HEK293 (cell line): ENCODE measurements around the gene UTP4.
A peak's percentile ranks its signal among the peaks of the same experiment; 100 is the strongest.

ENCODE experiments used
- GLI4 ChIP-seq: fragments of 450-650 bp; formaldehyde crosslinking; IDR thresholded peaks from 2 replicates; pipeline ENCODE4 v1.5.1; 2016; ENCODE audit warnings: missing biosample characterization, missing genetic modification characterization
- GLIS2 ChIP-seq: fragments of 450-650 bp; formaldehyde crosslinking; IDR thresholded peaks from 2 replicates; pipeline ENCODE4 v1.5.1; 2016; ENCODE audit warnings: missing biosample characterization, missing genetic modification characterization
- PRDM1 ChIP-seq: fragments of 450-650 bp; formaldehyde crosslinking; IDR thresholded peaks from 2 replicates; pipeline ENCODE4; 2016; ENCODE audit warnings: missing biosample characterization, missing genetic modification characterization
- SETDB1 ChIP-seq: IDR thresholded peaks from one replicate; pipeline ENCODE4 v1.6.1; 2017; ENCODE audit warnings: mild to moderate bottlenecking, low read length, moderate library complexity, mixed read lengths; ENCODE audit not compliant: insufficient read length
- ZIC2 ChIP-seq: fragments of 450-650 bp; formaldehyde crosslinking; IDR thresholded peaks from 2 replicates; pipeline ENCODE4 v1.5.1; 2016; ENCODE audit warnings: missing biosample characterization, missing genetic modification characterization
- ZNF10 ChIP-seq: fragments of 450-650 bp; formaldehyde crosslinking; IDR thresholded peaks from 2 replicates; pipeline ENCODE4 v1.5.1; 2017; ENCODE audit warnings: missing biosample characterization, missing genetic modification characterization
- ZNF132 ChIP-seq: fragments of 450-650 bp; formaldehyde crosslinking; IDR thresholded peaks from 2 replicates; pipeline ENCODE4 v1.5.1; 2017; ENCODE audit warnings: missing biosample characterization, missing genetic modification characterization, borderline replicate concordance
- ZNF138 ChIP-seq: fragments of 450-650 bp; formaldehyde crosslinking; IDR thresholded peaks from 2 replicates; pipeline ENCODE4 v1.5.1; 2016; ENCODE audit warnings: missing biosample characterization, missing genetic modification characterization, borderline replicate concordance
- ZNF140 ChIP-seq: fragments of 450-650 bp; formaldehyde crosslinking; IDR thresholded peaks from 2 replicates; pipeline ENCODE4 v1.5.1; 2016; ENCODE audit warnings: missing biosample characterization, missing genetic modification characterization
- ZNF174 ChIP-seq: fragments of 450-650 bp; formaldehyde crosslinking; IDR thresholded peaks from 2 replicates; pipeline ENCODE4 v1.5.0; 2017; ENCODE audit warnings: missing biosample characterization, mild to moderate bottlenecking, missing genetic modification characterization
- ZNF202 ChIP-seq: fragments of 450-650 bp; formaldehyde crosslinking; IDR thresholded peaks from 2 replicates; pipeline ENCODE4 v1.5.1; 2016; ENCODE audit warnings: missing biosample characterization, missing genetic modification characterization, borderline replicate concordance
- ZNF324 ChIP-seq: fragments of 450-650 bp; formaldehyde crosslinking; IDR thresholded peaks from 2 replicates; pipeline ENCODE4 v1.5.1; 2016; ENCODE audit warnings: missing biosample characterization, missing genetic modification characterization
- ZNF37A ChIP-seq: fragments of 450-650 bp; IDR thresholded peaks from 2 replicates; pipeline ENCODE4 v1.5.1; 2018; ENCODE audit warnings: missing biosample characterization, missing genetic modification characterization
- ZNF394 ChIP-seq: fragments of 450-650 bp; formaldehyde crosslinking; IDR thresholded peaks from 2 replicates; pipeline ENCODE4 v1.5.1; 2016; ENCODE audit warnings: missing biosample characterization, missing genetic modification characterization, mild to moderate bottlenecking, moderate library complexity, borderline replicate concordance
- ZNF416 ChIP-seq: fragments of 450-650 bp; formaldehyde crosslinking; IDR thresholded peaks from 2 replicates; pipeline ENCODE4 v1.5.1; 2016; ENCODE audit warnings: missing biosample characterization, missing genetic modification characterization
- ZNF433 ChIP-seq: fragments of 450-650 bp; formaldehyde crosslinking; IDR thresholded peaks from 2 replicates; pipeline ENCODE4 v1.5.1; 2016; ENCODE audit warnings: missing biosample characterization, missing genetic modification characterization, low read depth
- ZNF530 ChIP-seq: fragments of 450-650 bp; formaldehyde crosslinking; IDR thresholded peaks from 2 replicates; pipeline ENCODE4 v1.5.1; 2016; ENCODE audit warnings: low read depth, missing biosample characterization, missing genetic modification characterization
- ZNF623 ChIP-seq: fragments of 450-650 bp; formaldehyde crosslinking; IDR thresholded peaks from 2 replicates; pipeline ENCODE4 v1.5.1; 2016; ENCODE audit warnings: missing biosample characterization, missing genetic modification characterization
- ZNF677 ChIP-seq: fragments of 450-650 bp; IDR thresholded peaks from 2 replicates; pipeline ENCODE4 v1.5.0; 2018; ENCODE audit warnings: missing biosample characterization, mild to moderate bottlenecking, missing genetic modification characterization, moderate library complexity
- ZSCAN23 ChIP-seq: fragments of 450-650 bp; formaldehyde crosslinking; IDR thresholded peaks from 2 replicates; pipeline ENCODE4 v1.5.1; 2016; ENCODE audit warnings: missing biosample characterization, missing genetic modification characterization
- TF ChIP-seq, protein P1 (sequence below): fragments of 450-650 bp; formaldehyde crosslinking; IDR thresholded peaks from 2 replicates; pipeline ENCODE4 v1.5.1; 2016; ENCODE audit warnings: missing biosample characterization, missing genetic modification characterization
- TF ChIP-seq, protein P2 (sequence below): fragments of 450-650 bp; formaldehyde crosslinking; IDR thresholded peaks from 2 replicates; pipeline ENCODE4 v1.5.1; 2016; ENCODE audit warnings: missing biosample characterization, missing genetic modification characterization
- TF ChIP-seq, protein P3 (sequence below): fragments of 450-650 bp; formaldehyde crosslinking; IDR thresholded peaks from 2 replicates; pipeline ENCODE4 v1.5.1; 2016; ENCODE audit warnings: missing biosample characterization, missing genetic modification characterization

UTP4 gene

DNA sequence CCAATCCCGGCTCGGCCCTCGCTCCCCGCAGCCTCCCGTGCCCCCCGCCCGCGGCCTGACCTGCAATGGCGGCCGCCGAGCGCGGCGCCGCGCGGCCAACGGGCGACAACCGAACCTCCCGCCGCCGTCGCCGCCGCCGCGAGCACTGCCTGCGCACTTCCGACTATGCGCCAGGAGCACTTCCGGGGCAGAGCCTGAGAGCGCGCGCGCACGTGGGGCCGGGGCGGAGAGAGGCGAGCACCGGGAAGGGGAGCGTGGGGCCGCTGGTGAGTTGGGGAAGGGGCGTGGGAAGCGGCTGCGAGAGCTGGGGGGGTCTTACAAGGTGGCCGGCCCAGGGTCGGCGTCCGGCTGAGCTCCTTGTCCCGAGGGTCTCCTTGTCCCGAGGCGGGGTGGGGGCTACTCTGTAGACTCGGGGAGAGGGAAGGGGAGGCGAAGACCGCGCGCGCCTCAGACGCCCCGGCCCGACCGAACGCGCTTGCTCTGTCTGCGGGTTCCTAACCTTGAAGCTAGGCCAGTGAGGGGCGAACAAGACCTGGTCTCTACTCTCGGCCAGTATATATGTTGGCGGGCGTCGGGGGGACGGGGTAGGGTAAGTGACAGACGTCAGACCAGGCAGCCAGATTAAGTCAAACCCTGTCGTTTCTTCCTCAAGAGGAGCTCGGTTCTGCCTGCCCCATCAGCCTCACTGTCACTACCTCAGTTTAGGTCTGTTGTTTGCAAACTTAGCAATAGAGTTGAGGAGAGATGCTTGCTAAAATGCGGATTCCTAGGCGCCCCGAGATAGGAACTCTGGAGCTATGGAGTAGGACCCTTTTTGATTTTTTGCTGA lies at the start of gene UTP4, which contains the start of gene CHTF8 (continued):
- TF ChIP-seq ZNF530 (tag by site-specific recombination) (no peak), ZNF394 (tag by site-specific recombination) (no peak), ZNF37A (tag by site-specific recombination) (no peak), GLIS2 (peak; percentile 31; the same call in 1 of the 2 replicates), ZNF10 (tag by site-specific recombination) (no peak), ZNF132 (tag by site-specific recombination) (no peak), ZNF677 (tag by site-specific recombination) (no peak), ZNF202 (tag by site-specific recombination) (no peak), ZSCAN23 (tag by site-specific recombination) (no peak), PRDM1 (no peak), ZNF416 (tag by site-specific recombination) (no peak), ZNF140 (tag by site-specific recombination) (no peak), ZNF433 (tag by site-specific recombination) (no peak), GLI4 (no peak), SETDB1 (no peak), ZNF174 (tag by site-specific recombination) (no peak), ZIC2 (tag by site-specific recombination) (no peak), ZNF623 (tag by site-specific recombination) (no peak), ZNF138 (tag by site-specific recombination) (no peak), ZNF324 (tag by site-specific recombination) (no peak)
- TF ChIP-seq, protein P1, sequence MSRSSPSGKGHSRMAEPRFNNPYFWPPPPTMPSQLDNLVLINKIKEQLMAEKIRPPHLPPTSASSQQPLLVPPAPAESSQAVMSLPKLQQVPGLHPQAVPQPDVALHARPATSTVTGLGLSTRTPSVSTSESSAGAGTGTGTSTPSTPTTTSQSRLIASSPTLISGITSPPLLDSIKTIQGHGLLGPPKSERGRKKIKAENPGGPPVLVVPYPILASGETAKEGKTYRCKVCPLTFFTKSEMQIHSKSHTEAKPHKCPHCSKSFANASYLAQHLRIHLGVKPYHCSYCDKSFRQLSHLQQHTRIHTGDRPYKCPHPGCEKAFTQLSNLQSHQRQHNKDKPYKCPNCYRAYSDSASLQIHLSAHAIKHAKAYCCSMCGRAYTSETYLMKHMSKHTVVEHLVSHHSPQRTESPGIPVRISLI = no peak
- TF ChIP-seq, protein P2, sequence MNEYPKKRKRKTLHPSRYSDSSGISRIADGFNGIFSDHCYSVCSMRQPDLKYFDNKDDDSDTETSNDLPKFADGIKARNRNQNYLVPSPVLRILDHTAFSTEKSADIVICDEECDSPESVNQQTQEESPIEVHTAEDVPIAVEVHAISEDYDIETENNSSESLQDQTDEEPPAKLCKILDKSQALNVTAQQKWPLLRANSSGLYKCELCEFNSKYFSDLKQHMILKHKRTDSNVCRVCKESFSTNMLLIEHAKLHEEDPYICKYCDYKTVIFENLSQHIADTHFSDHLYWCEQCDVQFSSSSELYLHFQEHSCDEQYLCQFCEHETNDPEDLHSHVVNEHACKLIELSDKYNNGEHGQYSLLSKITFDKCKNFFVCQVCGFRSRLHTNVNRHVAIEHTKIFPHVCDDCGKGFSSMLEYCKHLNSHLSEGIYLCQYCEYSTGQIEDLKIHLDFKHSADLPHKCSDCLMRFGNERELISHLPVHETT (tag by site-specific recombination) = no peak
- TF ChIP-seq, protein P3, sequence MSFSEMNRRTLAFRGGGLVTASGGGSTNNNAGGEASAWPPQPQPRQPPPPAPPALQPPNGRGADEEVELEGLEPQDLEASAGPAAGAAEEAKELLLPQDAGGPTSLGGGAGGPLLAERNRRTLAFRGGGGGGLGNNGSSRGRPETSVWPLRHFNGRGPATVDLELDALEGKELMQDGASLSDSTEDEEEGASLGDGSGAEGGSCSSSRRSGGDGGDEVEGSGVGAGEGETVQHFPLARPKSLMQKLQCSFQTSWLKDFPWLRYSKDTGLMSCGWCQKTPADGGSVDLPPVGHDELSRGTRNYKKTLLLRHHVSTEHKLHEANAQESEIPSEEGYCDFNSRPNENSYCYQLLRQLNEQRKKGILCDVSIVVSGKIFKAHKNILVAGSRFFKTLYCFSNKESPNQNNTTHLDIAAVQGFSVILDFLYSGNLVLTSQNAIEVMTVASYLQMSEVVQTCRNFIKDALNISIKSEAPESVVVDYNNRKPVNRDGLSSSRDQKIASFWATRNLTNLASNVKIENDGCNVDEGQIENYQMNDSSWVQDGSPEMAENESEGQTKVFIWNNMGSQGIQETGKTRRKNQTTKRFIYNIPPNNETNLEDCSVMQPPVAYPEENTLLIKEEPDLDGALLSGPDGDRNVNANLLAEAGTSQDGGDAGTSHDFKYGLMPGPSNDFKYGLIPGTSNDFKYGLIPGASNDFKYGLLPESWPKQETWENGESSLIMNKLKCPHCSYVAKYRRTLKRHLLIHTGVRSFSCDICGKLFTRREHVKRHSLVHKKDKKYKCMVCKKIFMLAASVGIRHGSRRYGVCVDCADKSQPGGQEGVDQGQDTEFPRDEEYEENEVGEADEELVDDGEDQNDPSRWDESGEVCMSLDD = 0 out of 2 replicates have a peak, but pooled peaks have one; percentile 22
- TF ChIP-seq, all 188 proteins: peak for 32
